Esophagus squamous epithelium (tissue), 5 donors: ENCODE measurements around the gene SLC25A48. TPM values are rescaled to one million over a fixed set of nuclear protein-coding genes. Genes with fewer than 3 reads are reported as not detected.

Experiments used
- DNase-seq: peaks from one replicate; lab custom pipeline; 2025; lab: John Stamatoyannopoulos, UW
- H3K27ac ChIP-seq, 4 donors: fragments of 200-600 bp; sonication (generic); one replicate each; pipeline ENCODE4 v1.5.1; 2016 to 2019; ENCODE audit warnings: mild to moderate bottlenecking in 1 of 4
- H3K27me3 ChIP-seq, 4 donors: fragments of 200-600 bp; sonication (generic); 1 replicate in 3 of 4; 2 replicates in 1 of 4; pipeline versions ENCODE4 v1.5.1 to v1.6.0; 2017 to 2021; ENCODE audit warnings: antibody characterized with exemption in 1 of 4
- H3K36me3 ChIP-seq, 3 donors: fragments of 200-600 bp; sonication (generic); one replicate each; pipeline ENCODE4 v1.5.1; 2016 to 2019
- H3K4me1 ChIP-seq, 3 donors: fragments of 200-600 bp; sonication (generic); one replicate each; pipeline ENCODE4 v1.5.1; 2017 to 2019
- H3K4me3 ChIP-seq, 4 donors: fragments of 200-600 bp; sonication (generic); 1 replicate in 3 of 4; 2 replicates in 1 of 4; pipeline ENCODE4 v1.5.1; 2016 to 2019; ENCODE audit warnings: mild to moderate bottlenecking in 2 of 4, moderate library complexity in 1 of 4
- H3K9me3 ChIP-seq, 3 donors: fragments of 200-600 bp; sonication (generic); one replicate each; pipeline ENCODE4 v1.5.1; 2016 to 2019
- CTCF ChIP-seq, 6 experiments: fragments of 450-650 bp in 4 of 6; fragments of 200-600 bp in 2 of 6; sonication (generic) in 2 of 6; IDR thresholded peaks; one replicate each; pipeline ENCODE4 v1.5.1; 2016 to 2019; ENCODE audit warnings: antibody characterized with exemption in 6 of 6, mild to moderate bottlenecking in 4 of 6, moderate library complexity in 4 of 6
- POLR2A ChIP-seq, 4 donors: fragments of 450-650 bp; IDR thresholded peaks; one replicate each; pipeline ENCODE4 v1.6.1; 2017; ENCODE audit warnings: antibody characterized with exemption in 4 of 4, mild to moderate bottlenecking in 4 of 4, moderate library complexity in 3 of 4
- WGBS, 2 donors: methylation state at CpG; one replicate each; pipeline ENCODE4 v1.1.5; 2018; 5-methylcytosine and 5-hydroxymethylcytosine counted together
- intact Hi-C: fragments of 100-400 bp; cut with DNase I; formaldehyde crosslinking; loops from one replicate; pipeline ENCODE4 v1.15.0; 2022
- total RNA-seq, 4 donors: library from RNA; depleted of rRNA; stranded (reverse); fragments of >200 nt; gene quantifications; one replicate each; pipeline ENCODE4 v1.1.0, GENCODE V29; 2016
- donor health status: DM: yes; HTN: yes; CAD: no.

The SLC25A48 gene
- total RNA-seq, 4 donors from 2014 or later: 0.19 to 1.3 (median 0.48) TPM

GRCh38 chr5:135831439-135831838, 3.0 kb upstream of the SLC25A48 start:
- intact Hi-C loops: loop anchor here (5.0 kb wide), 1 partner anchor 269 kb away; no protein-coding TSS in a partner anchor

GRCh38 chr5:135831851-135832555, 2.5 kb upstream of the SLC25A48 start:
- H3K4me1 ChIP-seq: peaks cover 9 to 14% (median 10%) of the 10 kb centered on the region in 3 donors
- WGBS, 2 donors: 81 to 86% methylated on average over 12 of the region's 12 CpGs
- H3K36me3 ChIP-seq: no peaks in the 10 kb centered on the region
- H3K27ac ChIP-seq: no peak overlapping the region
- peaks cover 0 to 81% (median 0%) of the 10 kb centered on the region in 4 donors for H3K27me3 ChIP-seq
- TF ChIP-seq CTCF (IDR thresholded peaks at IDR 0.05) (no peak), POLR2A (IDR thresholded peaks at IDR 0.05) (no peak)
- no peak for DNase-seq
- intact Hi-C loops: loop anchor here (5.0 kb wide), 1 partner anchor 270 kb away; no protein-coding TSS in a partner anchor
- no peaks in the 10 kb centered on the region for H3K9me3 ChIP-seq
- no peak overlapping the region for H3K4me3 ChIP-seq

More at GRCh38 chr5:135831439-135831838, 3.0 kb upstream of the SLC25A48 start:
- no peak for DNase-seq
- 88 to 100% methylated on average over 1 of the region's 1 CpG for WGBS, 2 donors
- Histone ChIP-seq H3K27me3 (peaks cover 0 to 77% (median 0%) of the 10 kb centered on the region in 4 donors), H3K4me1 (peaks cover 9 to 14% (median 10%) of the 10 kb centered on the region in 3 donors), H3K36me3 (no peaks in the 10 kb centered on the region), H3K27ac (no peak overlapping the region), H3K4me3 (no peak overlapping the region), H3K9me3 (no peaks in the 10 kb centered on the region)
- TF ChIP-seq CTCF (IDR thresholded peaks at IDR 0.05) (no peak), POLR2A (IDR thresholded peaks at IDR 0.05) (no peak)

- Histone ChIP-seq H3K4me3 (no peak overlapping the region), H3K27me3 (peaks cover 0 to 86% (median 0%) of the 10 kb centered on the region in 4 donors), H3K27ac (no peak overlapping the region), H3K9me3 (peaks cover 0 to 2% (median 0%) of the 10 kb centered on the region in 3 donors), H3K36me3 (no peaks in the 10 kb centered on the region), H3K4me1 (peaks cover 9 to 14% (median 10%) of the 10 kb centered on the region in 3 donors)
- WGBS, 2 donors: 60 to 86% methylated on average over 1 to 2 of the region's 14 CpGs
- TF ChIP-seq CTCF (IDR thresholded peaks at IDR 0.05): no peak
- intact Hi-C loops: loop anchor here (5.0 kb wide), 1 partner anchor 271 kb away; no protein-coding TSS in a partner anchor
- no peak for DNase-seq
Measured at GRCh38 chr5:135832941-135833920, 1.2 kb upstream of the SLC25A48 start.

GRCh38 chr5:135833961-135834638, 363 bp upstream of the SLC25A48 start:
- Histone ChIP-seq H3K36me3 (no peaks in the 10 kb centered on the region), H3K27me3 (peaks cover 0 to 85% (median 0%) of the 10 kb centered on the region in 4 donors), H3K4me1 (peaks cover 9 to 14% (median 10%) of the 10 kb centered on the region in 3 donors), H3K27ac (no peak overlapping the region), H3K4me3 (peak overlapping the region; percentile 32 to 61 (median 43)), H3K9me3 (peaks cover 0 to 8% (median 0%) of the 10 kb centered on the region in 3 donors)
- intact Hi-C loops: loop anchor here (5.0 kb wide), 1 partner anchor 272 kb away; no protein-coding TSS in a partner anchor
- 4 to 25% methylated on average over 4 to 6 of the region's 16 CpGs for WGBS, 2 donors
- no peak for DNase-seq
- peak in 3 of 6 experiments; percentile 48 to 75 (median 54) for TF ChIP-seq CTCF (IDR thresholded peaks at IDR 0.05)
- TF ChIP-seq POLR2A (IDR thresholded peaks at IDR 0.05): no peak
